Upper lobe of left lung (tissue), 4 donors: ENCODE results near the gene DLGAP1.

Experiments used
- CTCF ChIP-seq, 6 experiments: fragments of 450-650 bp in 4 of 6; fragments of 200-600 bp in 2 of 6; sonication (generic) in 2 of 6; IDR thresholded peaks; one replicate each; pipeline ENCODE4 v1.5.1; 2016 to 2019; ENCODE audit warnings: antibody characterized with exemption in 6 of 6
- EP300 ChIP-seq, 4 donors: sonication (generic); formaldehyde crosslinking; IDR thresholded peaks; one replicate each; pipeline ENCODE4 v1.5.1; 2017; ENCODE audit warnings: antibody characterized with exemption in 4 of 4, control low read depth in 2 of 4

GRCh38 chr18:3815991-3816390 is 639.1 kb downstream of the DLGAP1 start:
- TF ChIP-seq CTCF (IDR thresholded peaks at IDR 0.05) (no peak), EP300 (IDR thresholded peaks at IDR 0.05) (no peak)
